Sigmoid colon (tissue), 7 donors: ENCODE data around the gene SON. TPM values are rescaled to one million over a fixed set of nuclear protein-coding genes. Genes with fewer than 3 reads are reported as not detected.
"Not testable (repeated sequence)": the region's sequence is repeated elsewhere in the genome, so short reads cannot be mapped to it uniquely, and the experiment has no call there.

ENCODE experiments used
- DNase-seq: peaks from one replicate; pipeline ENCODE4 v3.0.0-alpha.2; 2019
- H3K27ac ChIP-seq, 4 donors: fragments of 200-600 bp; sonication (generic); one replicate each; pipeline ENCODE4 v1.5.1; 2016 to 2019; ENCODE audit warnings: mild to moderate bottlenecking in 1 of 4
- H3K27me3 ChIP-seq, 3 donors: fragments of 200-600 bp; sonication (generic); one replicate each; pipeline ENCODE4 v1.5.1; 2019; ENCODE audit warnings: mild to moderate bottlenecking in 1 of 3
- H3K36me3 ChIP-seq, 4 donors: fragments of 200-600 bp; sonication (generic); one replicate each; pipeline ENCODE4 v1.5.1; 2016 to 2019
- H3K4me1 ChIP-seq, 4 donors: fragments of 200-600 bp; sonication (generic); one replicate each; pipeline ENCODE4 v1.5.1; 2017 to 2019
- H3K4me3 ChIP-seq, 4 donors: fragments of 200-600 bp; sonication (generic); one replicate each; pipeline ENCODE4 v1.5.1; 2017 to 2019; ENCODE audit warnings: mild to moderate bottlenecking in 2 of 4, moderate library complexity in 1 of 4
- H3K9me3 ChIP-seq, 4 donors: fragments of 200-600 bp in 3 of 4; sonication (generic) in 3 of 4; one replicate each; pipeline versions ENCODE4 v1.5.1 to v1.6.1; 2013 to 2019
- CTCF ChIP-seq, 4 experiments: fragments of 450-650 bp in 3 of 4; fragments of 200-600 bp in 1 of 4; IDR thresholded peaks; one replicate each; pipeline ENCODE4 v1.5.1; 2016 to 2019; ENCODE audit warnings: antibody characterized with exemption in 4 of 4, mild to moderate bottlenecking in 3 of 4, moderate library complexity in 2 of 4
- EP300 ChIP-seq, 4 donors: sonication (generic); formaldehyde crosslinking; IDR thresholded peaks; one replicate each; pipeline ENCODE4 v1.6.1; 2017; ENCODE audit warnings: antibody characterized with exemption in 4 of 4
- POLR2A ChIP-seq, 2 donors: fragments of 450-650 bp; IDR thresholded peaks; one replicate each; pipeline ENCODE4 v1.6.1; 2016; ENCODE audit warnings: antibody characterized with exemption in 2 of 2, mild to moderate bottlenecking in 2 of 2, moderate library complexity in 2 of 2
- POLR2AphosphoS5 ChIP-seq, 4 donors: sonication (generic); formaldehyde crosslinking; IDR thresholded peaks; one replicate each; pipeline ENCODE4 v1.6.1; 2017; ENCODE audit warnings: antibody characterized with exemption in 4 of 4
- WGBS, 2 donors: extraction: QIAGEN DNeasy Blood & Tissue Kit; methylation state at CpG; one replicate each; pipeline ENCODE4 v1.1.7; 2013; 5-methylcytosine and 5-hydroxymethylcytosine counted together
- intact Hi-C: fragments of 100-400 bp; cut with DNase I; formaldehyde crosslinking; loops from one replicate; pipeline ENCODE4 v1.15.1; 2023
- polyA plus RNA-seq, 3 donors: library from polyadenylated mRNA; stranded (reverse); fragments of 200-250 nt; gene quantifications; one replicate each; pipeline ENCODE4 v1.2.3, GENCODE V29; 2013
- total RNA-seq, 4 donors: library from RNA; depleted of rRNA; stranded (reverse); fragments of >200 nt; gene quantifications; one replicate each; pipeline ENCODE4 v1.1.0, GENCODE V29; 2016
- donor health status: healthy with polysubstance abuse.
- donor health status: Bipolar disorder and iron deficiency.
- donor health status: healthy.

Gene SON
- total and polyA plus RNA-seq, 7 donors, result 24.0 to 244 (median 177) TPM

- WGBS, 2 donors, result 96% methylated on average over 7 of the region's 7 CpGs
- TF ChIP-seq POLR2A (IDR thresholded peaks at IDR 0.05) (no peak), POLR2AphosphoS5 (IDR thresholded peaks at IDR 0.05) (no peak), EP300 (IDR thresholded peaks at IDR 0.05) (no peak), CTCF (IDR thresholded peaks at IDR 0.05) (no peak)
- no peak overlapping the region for H3K27ac ChIP-seq
Observed at GRCh38 chr21:33611006-33611744, 68.3 kb downstream of the SON start.

GRCh38 chr21:33617565-33617964, 74.7 kb downstream of the SON start:
- intact Hi-C loops, DNase-seq, H3K4me3 ChIP-seq, H3K27me3 ChIP-seq, H3K9me3 ChIP-seq, H3K4me1 ChIP-seq, H3K27ac ChIP-seq: not testable (repeated sequence)
- H3K36me3 ChIP-seq, result peaks cover 0 to 76% (median 20%) of the 10 kb centered on the region in 4 donors
- 75 to 87% methylated on average over 11 of the region's 11 CpGs for WGBS, 2 donors

More at GRCh38 chr21:33611006-33611744, 68.3 kb downstream of the SON start:
- Histone ChIP-seq H3K4me1 (no peaks in the 10 kb centered on the region), H3K9me3 (no peaks in the 10 kb centered on the region), H3K4me3 (no peak overlapping the region), H3K27me3 (no peaks in the 10 kb centered on the region), H3K36me3 (peaks cover 0 to 87% (median 23%) of the 10 kb centered on the region in 4 donors)
- intact Hi-C loops, result no loop called here
- no peak for DNase-seq

- no peak for DNase-seq
- Histone ChIP-seq H3K4me1 (no peaks in the 10 kb centered on the region), H3K27me3 (no peaks in the 10 kb centered on the region), H3K9me3 (no peaks in the 10 kb centered on the region), H3K36me3 (peaks cover 0 to 76% (median 21%) of the 10 kb centered on the region in 4 donors), H3K4me3 (no peak overlapping the region), H3K27ac (no peak overlapping the region)
- intact Hi-C loops, result no loop called here
- 96 to 99% methylated on average over 2 of the region's 2 CpGs for WGBS, 2 donors
- TF ChIP-seq POLR2A (IDR thresholded peaks at IDR 0.05) (no peak), POLR2AphosphoS5 (IDR thresholded peaks at IDR 0.05) (no peak), EP300 (IDR thresholded peaks at IDR 0.05) (no peak), CTCF (IDR thresholded peaks at IDR 0.05) (no peak)
Observed at GRCh38 chr21:33618407-33618806, 75.6 kb downstream of the SON start.

- Histone ChIP-seq H3K27me3 (no peaks in the 10 kb centered on the region), H3K27ac (no peak overlapping the region), H3K4me3 (no peak overlapping the region), H3K9me3 (no peaks in the 10 kb centered on the region), H3K4me1 (no peaks in the 10 kb centered on the region), H3K36me3 (peaks cover 0 to 74% (median 17%) of the 10 kb centered on the region in 4 donors)
- TF ChIP-seq CTCF (IDR thresholded peaks at IDR 0.05), result no peak
- intact Hi-C loops, result no loop called here
- 93 to 95% methylated on average over 4 of the region's 4 CpGs for WGBS, 2 donors
- DNase-seq, result no peak
Observed at GRCh38 chr21:33619726-33620125, 76.9 kb downstream of the SON start.

GRCh38 chr21:33622253-33622652, 79.4 kb downstream of the SON start:
- no peak for TF ChIP-seq POLR2A (IDR thresholded peaks at IDR 0.05)
- no peak for TF ChIP-seq EP300 (IDR thresholded peaks at IDR 0.05)
- TF ChIP-seq POLR2AphosphoS5 (IDR thresholded peaks at IDR 0.05), result no peak
- TF ChIP-seq CTCF (IDR thresholded peaks at IDR 0.05), result no peak
- intact Hi-C loops, result no loop called here
- no peak for DNase-seq
- peaks cover 0 to 56% (median 15%) of the 10 kb centered on the region in 4 donors for H3K36me3 ChIP-seq
- H3K9me3 ChIP-seq, result no peaks in the 10 kb centered on the region
- H3K27me3 ChIP-seq, result no peaks in the 10 kb centered on the region
- H3K27ac ChIP-seq, result no peak overlapping the region
- no peaks in the 10 kb centered on the region for H3K4me1 ChIP-seq
- no peak overlapping the region for H3K4me3 ChIP-seq

- DNase-seq, H3K4me1 ChIP-seq, H3K4me3 ChIP-seq, H3K9me3 ChIP-seq, H3K27ac ChIP-seq, intact Hi-C loops, H3K27me3 ChIP-seq: not testable (repeated sequence)
- WGBS, 2 donors, result 95 to 97% methylated on average over 7 of the region's 7 CpGs
- peaks cover 0 to 59% (median 11%) of the 10 kb centered on the region in 4 donors for H3K36me3 ChIP-seq
Observed at GRCh38 chr21:33626151-33626550, 83.3 kb downstream of the SON start.
